Testis (tissue), 2 donors: ENCODE results near the gene DKK3.

Experiments used
- POLR2A ChIP-seq: fragments of 450-650 bp; IDR thresholded peaks from one replicate; pipeline ENCODE4 v1.6.1; 2017; ENCODE audit warnings: antibody characterized with exemption, mild to moderate bottlenecking, moderate library complexity
- TF ChIP-seq, protein P1 (sequence below), 3 experiments: fragments of 450-650 bp in 2 of 3; fragments of 200-600 bp in 1 of 3; sonication (generic) in 1 of 3; IDR thresholded peaks; one replicate each; pipeline ENCODE4 v1.5.1; 2016 to 2019; ENCODE audit warnings: antibody characterized with exemption in 3 of 3, mild to moderate bottlenecking in 2 of 3, moderate library complexity in 1 of 3

- TF ChIP-seq, protein P1, sequence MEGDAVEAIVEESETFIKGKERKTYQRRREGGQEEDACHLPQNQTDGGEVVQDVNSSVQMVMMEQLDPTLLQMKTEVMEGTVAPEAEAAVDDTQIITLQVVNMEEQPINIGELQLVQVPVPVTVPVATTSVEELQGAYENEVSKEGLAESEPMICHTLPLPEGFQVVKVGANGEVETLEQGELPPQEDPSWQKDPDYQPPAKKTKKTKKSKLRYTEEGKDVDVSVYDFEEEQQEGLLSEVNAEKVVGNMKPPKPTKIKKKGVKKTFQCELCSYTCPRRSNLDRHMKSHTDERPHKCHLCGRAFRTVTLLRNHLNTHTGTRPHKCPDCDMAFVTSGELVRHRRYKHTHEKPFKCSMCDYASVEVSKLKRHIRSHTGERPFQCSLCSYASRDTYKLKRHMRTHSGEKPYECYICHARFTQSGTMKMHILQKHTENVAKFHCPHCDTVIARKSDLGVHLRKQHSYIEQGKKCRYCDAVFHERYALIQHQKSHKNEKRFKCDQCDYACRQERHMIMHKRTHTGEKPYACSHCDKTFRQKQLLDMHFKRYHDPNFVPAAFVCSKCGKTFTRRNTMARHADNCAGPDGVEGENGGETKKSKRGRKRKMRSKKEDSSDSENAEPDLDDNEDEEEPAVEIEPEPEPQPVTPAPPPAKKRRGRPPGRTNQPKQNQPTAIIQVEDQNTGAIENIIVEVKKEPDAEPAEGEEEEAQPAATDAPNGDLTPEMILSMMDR (IDR thresholded peaks at IDR 0.05), result no peak
- no peak for TF ChIP-seq POLR2A
Observed at GRCh38 chr11:11916981-11917399, 91.4 kb downstream of the DKK3 start.
